ENCODE results near the gene MRPL45.
A peak's percentile ranks its signal among the peaks of the same experiment; 100 is the strongest.
"Not testable (repeated sequence)": the region's sequence is repeated elsewhere in the genome, so short reads cannot be mapped to it uniquely, and the experiment has no call there.

MRPL45 gene

GRCh38 chr17:38296834-38297517 lies at the start of gene MRPL45:
Gene MRPL45, plus strand, starts transcription at chr17:38297168. Its CDS starts 16 bp downstream, at chr17:38297184.
- DNase-seq (ENCODE audit: low read depth, low spot score) = peak; percentile 91

- DNase-seq (ENCODE audit: low read depth, low spot score) = not testable (repeated sequence)
Observed at GRCh38 chr17:38253191-38253590, 43.8 kb upstream of the MRPL45 start.

- not testable (repeated sequence) for DNase-seq (ENCODE audit: low read depth, low spot score)
Observed at GRCh38 chr17:38254357-38254756, 42.6 kb upstream of the MRPL45 start.

- peak; percentile 60 for DNase-seq (ENCODE audit: low read depth, low spot score)
Observed at GRCh38 chr17:38257013-38257621, 39.9 kb upstream of the MRPL45 start.

- not testable (repeated sequence) for DNase-seq (ENCODE audit: low read depth, low spot score)
Observed at GRCh38 chr17:38265974-38266506, 30.9 kb upstream of the MRPL45 start.

GRCh38 chr17:38266571-38266970 lies 30.4 kb upstream of the MRPL45 start:
- not testable (repeated sequence) for DNase-seq (ENCODE audit: low read depth, low spot score)

- not testable (repeated sequence) for DNase-seq (ENCODE audit: low read depth, low spot score)
Observed at GRCh38 chr17:38268138-38268537, 28.8 kb upstream of the MRPL45 start.

GRCh38 chr17:38269045-38269444 lies 27.9 kb upstream of the MRPL45 start:
- DNase-seq (ENCODE audit: low read depth, low spot score) = not testable (repeated sequence)

GRCh38 chr17:38269552-38269951 lies 27.4 kb upstream of the MRPL45 start:
- not testable (repeated sequence) for DNase-seq (ENCODE audit: low read depth, low spot score)

GRCh38 chr17:38285994-38286393 lies 11.0 kb upstream of the MRPL45 start:
- not testable (repeated sequence) for DNase-seq (ENCODE audit: low read depth, low spot score)

GRCh38 chr17:38286501-38287091 lies 10.4 kb upstream of the MRPL45 start:
- not testable (repeated sequence) for DNase-seq (ENCODE audit: low read depth, low spot score)

- DNase-seq (ENCODE audit: low read depth, low spot score) = not testable (repeated sequence)
Observed at GRCh38 chr17:38288217-38288827, 8.6 kb upstream of the MRPL45 start.

- not testable (repeated sequence) for DNase-seq (ENCODE audit: low read depth, low spot score)
Observed at GRCh38 chr17:38289760-38290159, 7.2 kb upstream of the MRPL45 start.

- DNase-seq (ENCODE audit: low read depth, low spot score) = not testable (repeated sequence)
Observed at GRCh38 chr17:38295602-38296365, 1.2 kb upstream of the MRPL45 start.

GRCh38 chr17:38315497-38315896 lies 18.5 kb downstream of the MRPL45 start:
- no peak for DNase-seq (ENCODE audit: low read depth, low spot score)

- DNase-seq (ENCODE audit: low read depth, low spot score) = no peak
Observed at GRCh38 chr17:38317081-38317480, 20.1 kb downstream of the MRPL45 start.

GRCh38 chr17:38320482-38320881 lies 23.5 kb downstream of the MRPL45 start:
- no peak for DNase-seq (ENCODE audit: low read depth, low spot score)

GRCh38 chr17:38322156-38322779 lies 25.3 kb downstream of the MRPL45 start:
- peak; percentile 58 for DNase-seq (ENCODE audit: low read depth, low spot score)

GRCh38 chr17:38322897-38323296 lies 25.9 kb downstream of the MRPL45 start:
- DNase-seq (ENCODE audit: low read depth, low spot score) = no peak

GRCh38 chr17:38324141-38324697 lies 27.3 kb downstream of the MRPL45 start:
- DNase-seq (ENCODE audit: low read depth, low spot score) = no peak
